ENCODE results near the gene TEAD4.

DNA sequence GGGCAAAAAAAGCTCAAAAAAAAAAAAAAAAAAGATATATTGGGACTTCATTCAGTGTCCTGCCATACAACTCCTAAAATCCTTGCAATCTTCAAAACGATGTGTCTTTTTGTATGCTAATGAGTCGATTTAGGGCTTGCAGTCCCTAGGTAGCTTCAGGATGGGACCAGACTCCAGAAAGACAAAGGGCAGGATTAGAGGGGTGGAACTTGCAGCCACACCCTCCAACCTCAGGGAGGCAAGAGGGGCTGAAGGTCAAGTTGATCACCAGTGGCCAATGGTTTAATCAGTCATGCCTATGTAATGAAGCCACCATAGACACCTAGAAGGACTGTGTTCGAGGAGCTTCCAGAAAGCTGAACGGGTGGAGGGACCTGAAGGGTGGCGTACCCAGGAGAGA is 29.3 kb downstream of the TEAD4 start:
- TF ChIP-seq, protein P1, sequence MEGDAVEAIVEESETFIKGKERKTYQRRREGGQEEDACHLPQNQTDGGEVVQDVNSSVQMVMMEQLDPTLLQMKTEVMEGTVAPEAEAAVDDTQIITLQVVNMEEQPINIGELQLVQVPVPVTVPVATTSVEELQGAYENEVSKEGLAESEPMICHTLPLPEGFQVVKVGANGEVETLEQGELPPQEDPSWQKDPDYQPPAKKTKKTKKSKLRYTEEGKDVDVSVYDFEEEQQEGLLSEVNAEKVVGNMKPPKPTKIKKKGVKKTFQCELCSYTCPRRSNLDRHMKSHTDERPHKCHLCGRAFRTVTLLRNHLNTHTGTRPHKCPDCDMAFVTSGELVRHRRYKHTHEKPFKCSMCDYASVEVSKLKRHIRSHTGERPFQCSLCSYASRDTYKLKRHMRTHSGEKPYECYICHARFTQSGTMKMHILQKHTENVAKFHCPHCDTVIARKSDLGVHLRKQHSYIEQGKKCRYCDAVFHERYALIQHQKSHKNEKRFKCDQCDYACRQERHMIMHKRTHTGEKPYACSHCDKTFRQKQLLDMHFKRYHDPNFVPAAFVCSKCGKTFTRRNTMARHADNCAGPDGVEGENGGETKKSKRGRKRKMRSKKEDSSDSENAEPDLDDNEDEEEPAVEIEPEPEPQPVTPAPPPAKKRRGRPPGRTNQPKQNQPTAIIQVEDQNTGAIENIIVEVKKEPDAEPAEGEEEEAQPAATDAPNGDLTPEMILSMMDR (IDR thresholded peaks at IDR 0.05), result no peak
- no peak for TF ChIP-seq POLR2A (IDR thresholded peaks at IDR 0.05)
